WERI-Rb-1 (cell line): Measurements from ENCODE around the gene ARL8A.

Experiments
- DNase-seq: peaks from one replicate; pipeline ENCODE4 v3.0.0-alpha.2; 2020
- H3K27ac ChIP-seq: fragments of 250-450 bp; sonication (Bioruptor Pico); 2 replicates; pipeline ENCODE4 v1.5.1; 2020; ENCODE audit warnings: mild to moderate bottlenecking, moderate library complexity
- H3K27me3 ChIP-seq: fragments of 250-450 bp; sonication (Bioruptor Pico); 2 replicates; pipeline ENCODE4 v1.5.1; 2021; ENCODE audit warnings: mild to moderate bottlenecking, low read depth, moderate library complexity; ENCODE audit not compliant: insufficient read depth, severe bottlenecking
- H3K36me3 ChIP-seq: fragments of 250-450 bp; sonication (Bioruptor Pico); 2 replicates; pipeline ENCODE4 v1.5.1; 2020; ENCODE audit warnings: mild to moderate bottlenecking, moderate library complexity
- H3K4me3 ChIP-seq: 2 replicates; pipeline ENCODE4 v1.5.1; 2011; ENCODE audit warnings: low read depth, mild to moderate bottlenecking, control low read depth, low read length
- H3K9me3 ChIP-seq: fragments of 250-450 bp; sonication (Bioruptor Pico); 2 replicates; pipeline ENCODE4 v1.5.1; 2021; ENCODE audit warnings: mild to moderate bottlenecking, moderate library complexity; ENCODE audit not compliant: severe bottlenecking
- CTCF ChIP-seq: IDR thresholded peaks from 2 replicates; pipeline ENCODE4 v1.5.1; 2011; ENCODE audit warnings: low read depth, mild to moderate bottlenecking, control low read depth, inconsistent platforms, low read length

The ARL8A gene

GRCh38 chr1:202160377-202160940 lies 15.9 kb upstream of the ARL8A start, which contains the start of gene PTPN7:
TSS of gene PTPN7 (minus strand) at chr1:202160602. CDS start at chr1:202159402, 1,200 bp downstream.
- H3K27ac ChIP-seq = no peak within 1 kb of the TSS; the same call in 1 of the 2 replicates
- no peaks in the 10 kb centered on the region for H3K27me3 ChIP-seq
- H3K36me3 ChIP-seq = no peaks in the 10 kb centered on the region
- no peaks in the 10 kb centered on the region for H3K9me3 ChIP-seq
- no peak for DNase-seq
- no peak for TF ChIP-seq CTCF
- no peak within 1 kb of the TSS for H3K4me3 ChIP-seq

- no peaks in the 10 kb centered on the region for H3K27me3 ChIP-seq
- no peak for DNase-seq
- no peak overlapping the region for H3K4me3 ChIP-seq
- no peaks in the 10 kb centered on the region for H3K9me3 ChIP-seq
- H3K36me3 ChIP-seq = no peaks in the 10 kb centered on the region
- no peak overlapping the region for H3K27ac ChIP-seq
- TF ChIP-seq CTCF = no peak
These were observed 15.2 kb upstream of the ARL8A start for GRCh38 chr1:202159534-202160371.

GRCh38 chr1:202158810-202159533 lies 14.4 kb upstream of the ARL8A start:
- peak; percentile 42 for DNase-seq
- peak; percentile 62 for TF ChIP-seq CTCF
- H3K27me3 ChIP-seq = no peaks in the 10 kb centered on the region
- H3K27ac ChIP-seq = no peak overlapping the region
- no peaks in the 10 kb centered on the region for H3K9me3 ChIP-seq
- H3K36me3 ChIP-seq = no peaks in the 10 kb centered on the region
- H3K4me3 ChIP-seq = no peak overlapping the region

- no peak for DNase-seq
- Histone ChIP-seq H3K9me3 (no peaks in the 10 kb centered on the region), H3K36me3 (no peaks in the 10 kb centered on the region), H3K4me3 (no peak overlapping the region), H3K27me3 (no peaks in the 10 kb centered on the region), H3K27ac (no peak overlapping the region)
- no peak for TF ChIP-seq CTCF
These were observed 13.4 kb upstream of the ARL8A start for GRCh38 chr1:202157945-202158344.

- no peaks in the 10 kb centered on the region for H3K27me3 ChIP-seq
- TF ChIP-seq CTCF = peak; percentile 16; the same call in 1 of the 2 replicates
- H3K4me3 ChIP-seq = no peak overlapping the region
- no peaks in the 10 kb centered on the region for H3K36me3 ChIP-seq
- peak overlapping the region; percentile 15 for H3K27ac ChIP-seq
- H3K9me3 ChIP-seq = no peaks in the 10 kb centered on the region
- peak; percentile 88 for DNase-seq
These were observed 12.1 kb upstream of the ARL8A start for GRCh38 chr1:202156590-202156989.
